ENCODE results near the gene FRRS1L.

FRRS1L gene

GRCh38 chr9:109172935-109173334 lies 5.9 kb upstream of the FRRS1L start:
- no peak for DNase-seq

- DNase-seq, result no peak
Measured at GRCh38 chr9:109171926-109172325, 4.9 kb upstream of the FRRS1L start.

GRCh38 chr9:109168170-109168569 lies 1.1 kb upstream of the FRRS1L start:
- DNase-seq, result no peak

GRCh38 chr9:109167716-109168115 lies 667 bp upstream of the FRRS1L start:
- DNase-seq, result no peak

GRCh38 chr9:109166171-109166770 lies 778 bp downstream of the FRRS1L start:
- no peak for DNase-seq

- DNase-seq, result no peak
Measured at GRCh38 chr9:109164042-109164441, 3.0 kb downstream of the FRRS1L start.

GRCh38 chr9:109163194-109163593 lies 3.9 kb downstream of the FRRS1L start:
- DNase-seq, result no peak

- no peak for DNase-seq
Measured at GRCh38 chr9:109162677-109163076, 4.4 kb downstream of the FRRS1L start.

GRCh38 chr9:109161471-109161870 lies 5.6 kb downstream of the FRRS1L start:
- no peak for DNase-seq

- DNase-seq, result no peak
Measured at GRCh38 chr9:109159583-109159982, 7.5 kb downstream of the FRRS1L start.

GRCh38 chr9:109158651-109159050 lies 8.4 kb downstream of the FRRS1L start:
- DNase-seq, result no peak

- DNase-seq, result no peak
Measured at GRCh38 chr9:109156708-109157107, 10.3 kb downstream of the FRRS1L start.

- DNase-seq, result no peak
Measured at GRCh38 chr9:109150925-109151545, 16.0 kb downstream of the FRRS1L start.

- no peak for DNase-seq
Measured at GRCh38 chr9:109149722-109150121, 17.3 kb downstream of the FRRS1L start.

- no peak for DNase-seq
Measured at GRCh38 chr9:109149089-109149488, 18.0 kb downstream of the FRRS1L start.

- DNase-seq, result no peak
Measured at GRCh38 chr9:109145051-109145450, 22.0 kb downstream of the FRRS1L start.

- no peak for DNase-seq
Measured at GRCh38 chr9:109143881-109144562, 23.0 kb downstream of the FRRS1L start.

GRCh38 chr9:109141375-109141774 lies 25.7 kb downstream of the FRRS1L start:
- no peak for DNase-seq

GRCh38 chr9:109139851-109140250 lies 27.2 kb downstream of the FRRS1L start:
- DNase-seq, result no peak

GRCh38 chr9:109138421-109138820 lies 28.6 kb downstream of the FRRS1L start:
- DNase-seq, result no peak

- no peak for DNase-seq
Measured at GRCh38 chr9:109134167-109134578, 32.9 kb downstream of the FRRS1L start.

- no peak for DNase-seq
Measured at GRCh38 chr9:109133533-109133932, 33.5 kb downstream of the FRRS1L start.

- DNase-seq, result no peak
Measured at GRCh38 chr9:109132567-109133021, 34.5 kb downstream of the FRRS1L start.

- no peak for DNase-seq
Measured at GRCh38 chr9:109129470-109130197, 37.4 kb downstream of the FRRS1L start.
